HG03139 (cell line): ENCODE measurements around the gene PRMT7.
A peak's percentile ranks its signal among the peaks of the same experiment; 100 is the strongest.

Experiments
- ATAC-seq: cut with Tn5 transposase; IDR thresholded peaks from one replicate; pipeline ENCODE4 v1.9.1; 2021; ENCODE audit not compliant: unreplicated experiment

PRMT7 gene

GRCh38 chr16:68345958-68346635 is 35.3 kb downstream of the PRMT7 start:
- no peak for ATAC-seq

GRCh38 chr16:68346892-68347480 is 36.2 kb downstream of the PRMT7 start:
- ATAC-seq: no peak

GRCh38 chr16:68347605-68348004 is 36.8 kb downstream of the PRMT7 start:
- no peak for ATAC-seq

- ATAC-seq: no peak
Observed at GRCh38 chr16:68348639-68349445, 38.0 kb downstream of the PRMT7 start.

GRCh38 chr16:68349838-68350410 is 39.1 kb downstream of the PRMT7 start:
- no peak for ATAC-seq

- ATAC-seq: no peak
Observed at GRCh38 chr16:68350813-68351350, 40.1 kb downstream of the PRMT7 start.

- ATAC-seq: no peak
Observed at GRCh38 chr16:68351463-68351862, 40.6 kb downstream of the PRMT7 start.

- ATAC-seq: no peak
Observed at GRCh38 chr16:68351991-68352431, 41.2 kb downstream of the PRMT7 start.

GRCh38 chr16:68353366-68353765 is 42.5 kb downstream of the PRMT7 start:
- ATAC-seq: no peak

GRCh38 chr16:68354816-68355215 is 44.0 kb downstream of the PRMT7 start:
- no peak for ATAC-seq

GRCh38 chr16:68355447-68356248 is 44.8 kb downstream of the PRMT7 start:
- peak; percentile 4 for ATAC-seq

- peak; percentile 64 for ATAC-seq
Observed at GRCh38 chr16:68356249-68356918, 45.6 kb downstream of the PRMT7 start.

GRCh38 chr16:68356919-68357286 is 46.1 kb downstream of the PRMT7 start:
- no peak for ATAC-seq

GRCh38 chr16:68357521-68357922 is 46.7 kb downstream of the PRMT7 start:
- no peak for ATAC-seq

- ATAC-seq: no peak
Observed at GRCh38 chr16:68357923-68358322, 47.1 kb downstream of the PRMT7 start.

- no peak for ATAC-seq
Observed at GRCh38 chr16:68358951-68359350, 48.1 kb downstream of the PRMT7 start.

GRCh38 chr16:68359398-68360191 is 48.8 kb downstream of the PRMT7 start:
- ATAC-seq: no peak

- no peak for ATAC-seq
Observed at GRCh38 chr16:68360547-68360946, 49.7 kb downstream of the PRMT7 start.

GRCh38 chr16:68360956-68361355 is 50.1 kb downstream of the PRMT7 start:
- no peak for ATAC-seq
